ENCODE measurements around the gene PMFBP1. TPM values are rescaled to one million over a fixed set of nuclear protein-coding genes. Genes with fewer than 3 reads are reported as not detected.

The PMFBP1 gene
- total and polyA plus RNA-seq, 2 of the 4 experiments (the other 2 are of a cell fraction): under 0.01 TPM; not detected in 1

GRCh38 chr16:72109300-72109699 is 62.7 kb downstream of the PMFBP1 start:
- Histone ChIP-seq H3K4ac (ENCODE audit: low read depth, low read length) (no peak overlapping the region), H3K56ac (ENCODE audit: extremely low read depth, insufficient read depth, low read length) (no peak overlapping the region), H3K9ac (ENCODE audit: low read depth, low read length) (no peak overlapping the region), H3K9me3 (ENCODE audit: control insufficient read depth, insufficient read depth, low read length) (no peaks in the 10 kb centered on the region), H3K27me3 (ENCODE audit: control insufficient read depth, insufficient read depth, low read length) (no peaks in the 10 kb centered on the region), H2AK5ac (ENCODE audit: low read depth, low read length) (no peak overlapping the region), H3K79me1 (ENCODE audit: low read depth in 1 of 2, low read length in 2 of 2) (no peaks in the 10 kb centered on the region), H3K4me1 (ENCODE audit: control insufficient read depth, insufficient read depth, low read length) (no peaks in the 10 kb centered on the region), H2BK120ac (ENCODE audit: low read depth, low read length) (no peak overlapping the region), H2BK5ac (ENCODE audit: low read depth, low read length, poor library complexity, severe bottlenecking) (no peak overlapping the region), H4K5ac (ENCODE audit: low read depth, low read length) (no peak overlapping the region), H2AFZ (replicated peaks; ENCODE audit: low read length, poor library complexity) (no peak overlapping the region), H3K14ac (replicated peaks; ENCODE audit: low read depth, low read length) (no peak overlapping the region), H2BK20ac (ENCODE audit: low read depth, low read length) (no peak overlapping the region), H3K4me3 (ENCODE audit: insufficient read depth, low read depth, low read length) (no peak overlapping the region), H2AK9ac (replicated peaks; ENCODE audit: low read depth, low read length, poor library complexity) (no peak overlapping the region), H3K9me1 (ENCODE audit: insufficient read depth, low read length) (no peaks in the 10 kb centered on the region; the same call in 1 of the 2 replicates), H2BK15ac (ENCODE audit: low read depth, low read length) (no peak overlapping the region), H3K36me3 (ENCODE audit: control insufficient read depth, insufficient read depth, low read length) (peaks cover 77% of the 10 kb centered on the region), H3K18ac (ENCODE audit: low read depth, low read length) (no peak overlapping the region), H4K20me1 (ENCODE audit: insufficient read depth, low read length) (no peaks in the 10 kb centered on the region), H4K8ac (ENCODE audit: low read depth in 2 of 2, low read length in 2 of 2) (no peak overlapping the region), H4K91ac (ENCODE audit: insufficient read depth, low read depth, low read length) (no peak overlapping the region), H3K27ac (ENCODE audit: insufficient read depth, low read length) (no peak overlapping the region), H3K4me2 (ENCODE audit: low read depth, low read length) (no peak overlapping the region), H3K23ac (ENCODE audit: low read depth, low read length) (no peak overlapping the region)
- DNase-seq: no peak
- intact Hi-C loops (cut with micrococcal nuclease): no loop called here
- BruUV-seq (replicated peaks): no TSS peak
- no peak for ATAC-seq (ENCODE audit: low read depth)
- TF ChIP-seq MAZ (IDR thresholded peaks at IDR 0.05; ENCODE audit: borderline replicate concordance, low read depth, low read length) (no peak), USF2 (IDR thresholded peaks at IDR 0.05; ENCODE audit: low read depth, low read length) (no peak), CEBPB (IDR thresholded peaks at IDR 0.05; ENCODE audit: low read depth, low read length) (no peak), CHD1 (IDR thresholded peaks at IDR 0.05; ENCODE audit: low read depth, low read length) (no peak), ELK1 (IDR thresholded peaks at IDR 0.05; ENCODE audit: borderline replicate concordance, low read depth, low read length) (no peak), MXI1 (IDR thresholded peaks at IDR 0.05; ENCODE audit: borderline replicate concordance, low read depth, low read length) (no peak), RAD21 (IDR thresholded peaks at IDR 0.05; ENCODE audit: low read length) (no peak), NFE2L2 (IDR thresholded peaks at IDR 0.05; ENCODE audit: low read depth, low read length) (no peak), BHLHE40 (IDR thresholded peaks at IDR 0.05; ENCODE audit: low read depth, low read length) (no peak), SMC3 (IDR thresholded peaks at IDR 0.05; ENCODE audit: low read depth, low read length) (no peak)
- ChIA-PET POLR2A (ENCODE audit: unreplicated experiment) (no interaction called here), CTCF (no interaction called here)
- dilution Hi-C loops (cut with HindIII; ENCODE audit: low sequenced_read_pairs, unreplicated experiment): no loop called here
- WGBS, 2 experiments (ENCODE audit: extremely low coverage in 2 of 2, insufficient read length in 1 of 2): 100% methylated on average over 5 of the region's 12 CpGs; no CpG with 5 or more reads in 1 of the 2 experiments
- in situ Hi-C loops (cut with MboI; ENCODE audit: low sequenced_read_pairs): no loop called here

Data from IMR-90 (cell line).